Measurements from ENCODE around the gene MRPL44. TPM values are rescaled to one million over a fixed set of nuclear protein-coding genes. Genes with fewer than 3 reads are reported as not detected.

The MRPL44 gene
- total RNA-seq, 3 donors from 2014 or later = 23.8 to 31.9 (median 27.6) TPM

DNA sequence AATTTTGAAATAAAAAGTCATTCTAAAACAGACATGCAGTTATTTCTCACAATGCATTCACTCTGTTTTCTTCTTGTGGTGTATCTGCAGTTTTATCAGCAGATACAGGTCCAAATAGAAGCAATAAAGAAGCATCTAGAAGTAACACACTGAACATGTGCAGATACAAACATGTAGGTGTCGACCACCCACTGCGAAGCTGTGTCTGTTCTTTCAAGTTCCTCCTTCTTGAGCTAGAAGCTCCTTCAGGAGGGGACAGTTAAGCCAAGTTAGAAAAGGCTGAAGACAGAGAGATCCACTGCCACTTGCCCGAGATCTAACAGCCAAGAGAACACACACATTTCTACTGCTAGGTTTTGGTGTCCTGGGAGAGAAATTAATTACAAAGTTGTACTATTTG lies 42.2 kb upstream of the MRPL44 start:
- H3K36me3 ChIP-seq (ENCODE audit: low read depth) = no peaks in the 10 kb centered on the region
- H3K4me1 ChIP-seq (ENCODE audit: low read depth) = no peaks in the 10 kb centered on the region
- H3K4me3 ChIP-seq = no peak overlapping the region
- TF ChIP-seq CTCF (IDR thresholded peaks at IDR 0.05) = no peak
- no peaks in the 10 kb centered on the region for H3K9me3 ChIP-seq
- ATAC-seq = no peak
- DNase-seq = no peak
- intact Hi-C loops (cut with DNase I, micrococcal nuclease) = no loop called here

DNA sequence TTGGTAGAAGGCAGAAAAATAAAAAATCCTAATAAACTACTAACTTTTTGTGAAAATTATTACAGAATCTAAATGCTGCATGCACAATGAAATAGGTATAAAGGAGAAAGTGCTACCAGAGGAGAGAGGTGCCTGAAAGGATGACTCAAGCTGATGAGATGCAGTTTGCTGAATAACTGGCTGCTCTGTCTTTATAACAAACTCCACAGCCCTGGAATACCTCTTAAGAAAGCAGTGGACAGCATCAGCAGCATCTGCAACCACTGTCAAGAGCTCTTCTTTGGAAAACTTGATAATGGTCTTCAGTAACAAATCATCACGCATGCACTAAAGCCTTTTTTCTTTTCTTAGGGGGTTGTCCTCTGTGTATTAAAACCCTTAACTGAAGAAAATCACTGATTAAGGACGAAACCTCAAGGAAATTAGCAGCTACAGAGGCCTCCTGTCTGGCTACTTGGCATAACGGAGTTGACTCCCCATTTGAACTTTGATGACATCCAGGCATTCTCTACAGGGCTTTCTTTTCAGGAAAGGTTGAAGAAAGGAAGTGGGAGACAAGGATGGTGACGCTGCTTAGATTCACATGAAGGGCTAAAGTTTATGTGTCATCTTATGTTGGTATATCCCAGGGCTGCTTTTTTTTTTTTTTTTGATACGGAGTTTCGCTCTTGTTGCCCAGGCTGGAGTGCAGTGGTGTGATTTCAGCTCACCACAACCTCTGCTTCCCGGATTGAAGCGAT lies 40.9 kb upstream of the MRPL44 start:
- H3K4me3 ChIP-seq = no peak overlapping the region
- H3K9me3 ChIP-seq = no peaks in the 10 kb centered on the region
- intact Hi-C loops (cut with DNase I, micrococcal nuclease) = no loop called here
- no peak for TF ChIP-seq CTCF (IDR thresholded peaks at IDR 0.05)
- no peaks in the 10 kb centered on the region for H3K4me1 ChIP-seq (ENCODE audit: low read depth)
- H3K36me3 ChIP-seq (ENCODE audit: low read depth) = no peaks in the 10 kb centered on the region
- DNase-seq = no peak
- no peak for ATAC-seq

DNA sequence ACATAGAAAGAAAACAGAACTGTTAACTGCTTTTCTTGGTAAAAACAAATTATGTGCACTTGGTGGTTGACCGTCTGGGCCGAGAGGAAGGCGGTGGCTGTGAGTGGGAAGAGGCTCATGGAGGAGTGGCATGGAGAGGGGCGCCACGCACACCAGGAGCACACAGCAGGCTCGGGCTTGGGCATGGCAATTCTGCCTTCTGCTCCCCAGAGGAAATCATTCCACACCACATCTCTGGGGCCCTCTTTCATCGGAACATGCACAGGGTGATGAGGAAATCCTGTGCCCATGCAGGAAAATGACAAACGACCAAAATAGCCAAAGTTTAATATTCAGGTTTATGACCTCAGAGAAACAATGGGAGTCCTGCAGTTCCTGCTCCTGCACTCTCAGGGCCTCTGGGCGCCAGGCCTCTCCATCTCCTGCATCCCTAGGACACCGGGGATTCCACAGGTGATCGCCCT lies 38.6 kb upstream of the MRPL44 start:
- ATAC-seq (no peak), DNase-seq (no peak)
- no peak overlapping the region for H3K4me3 ChIP-seq
- H3K9me3 ChIP-seq = no peaks in the 10 kb centered on the region
- H3K36me3 ChIP-seq (ENCODE audit: low read depth) = no peaks in the 10 kb centered on the region
- TF ChIP-seq CTCF (IDR thresholded peaks at IDR 0.05) = no peak
- intact Hi-C loops (cut with DNase I, micrococcal nuclease) = no loop called here
- H3K4me1 ChIP-seq (ENCODE audit: low read depth) = no peaks in the 10 kb centered on the region

DNA sequence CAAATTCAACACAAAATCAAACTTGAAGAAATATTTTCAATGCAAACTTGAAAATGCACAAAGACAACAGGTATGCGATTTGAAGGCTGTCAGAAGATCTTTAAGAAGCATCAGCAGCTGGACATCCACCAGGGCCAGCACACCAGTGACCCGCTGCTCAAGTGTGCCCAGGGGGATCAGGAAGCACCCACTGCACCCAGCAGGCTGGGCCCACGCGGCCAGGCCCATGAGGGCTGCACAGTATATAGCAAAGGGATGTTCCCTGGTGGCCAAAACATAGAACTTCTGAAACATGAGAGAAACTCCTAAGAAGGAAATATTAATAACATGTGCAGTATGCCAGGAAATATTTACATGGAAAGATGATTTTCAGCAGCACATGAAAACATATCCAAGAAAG lies 37.2 kb upstream of the MRPL44 start:
- no peak for TF ChIP-seq CTCF (IDR thresholded peaks at IDR 0.05)
- DNase-seq (no peak), ATAC-seq (no peak)
- intact Hi-C loops (cut with DNase I, micrococcal nuclease) = no loop called here
- no peak overlapping the region for H3K4me3 ChIP-seq
- H3K4me1 ChIP-seq (ENCODE audit: low read depth) = no peaks in the 10 kb centered on the region
- no peaks in the 10 kb centered on the region for H3K36me3 ChIP-seq (ENCODE audit: low read depth)
- no peaks in the 10 kb centered on the region for H3K9me3 ChIP-seq

GRCh38 chr2:223921204-223921603 lies 36.1 kb upstream of the MRPL44 start:
- Histone ChIP-seq H3K4me1 (ENCODE audit: low read depth) (no peaks in the 10 kb centered on the region), H3K36me3 (ENCODE audit: low read depth) (no peaks in the 10 kb centered on the region), H3K9me3 (no peaks in the 10 kb centered on the region), H3K4me3 (no peak overlapping the region)
- intact Hi-C loops (cut with DNase I, micrococcal nuclease) = no loop called here
- no peak for ATAC-seq
- DNase-seq = no peak
- no peak for TF ChIP-seq CTCF (IDR thresholded peaks at IDR 0.05)
